ENCODE results near the gene ARNT2. TPM values are rescaled to one million over a fixed set of nuclear protein-coding genes. Genes with fewer than 3 reads are reported as not detected.

ARNT2 gene
- total and polyA plus RNA-seq, 2 donors (not counting 1 experiment from before 2014, with no cell fraction given) = 15.5 to 61.2 TPM

- Histone ChIP-seq H3K27me3 (ENCODE audit: control insufficient read depth, insufficient read depth, low read length) (peaks cover 2% of the 10 kb centered on the region), H4K20me1 (ENCODE audit: control insufficient read depth, extremely low read depth, insufficient read depth, low read length) (no peaks in the 10 kb centered on the region), H3K9ac (ENCODE audit: insufficient read depth, low read length) (no peak overlapping the region), H2AFZ (ENCODE audit: low read length) (no peak overlapping the region), H3K4me1 (ENCODE audit: control insufficient read depth, extremely low read depth, insufficient read depth, low read length) (no peaks in the 10 kb centered on the region), H3K9me3 (ENCODE audit: control insufficient read depth, insufficient read depth, low read depth, low read length) (no peaks in the 10 kb centered on the region), H3K36me3 (ENCODE audit: control insufficient read depth, insufficient read depth, low read length) (no peaks in the 10 kb centered on the region), H3K79me2 (ENCODE audit: control insufficient read depth, insufficient read depth, low read length) (no peaks in the 10 kb centered on the region), H3K4me2 (ENCODE audit: extremely low read depth, insufficient read depth, low read length) (no peak overlapping the region), H3K27ac (ENCODE audit: insufficient read depth, low read length) (no peak overlapping the region), H3K4me3 (replicated peaks in 1 of 4; ENCODE audit: control extremely low read depth in 1 of 4, insufficient read depth in 1 of 4, low read depth in 3 of 4, low read length in 4 of 4) (no peak overlapping the region)
- no peak for DNase-seq (ENCODE audit: low read depth in 2 of 2)
- TF ChIP-seq EZH2 (IDR thresholded peaks at IDR 0.05; ENCODE audit: low read length, missing control alignments) (no peak), CTCF (conservative IDR thresholded peaks at IDR 0.05 in 1 of 2, IDR thresholded peaks at IDR 0.05 in 1 of 2; ENCODE audit: low read depth in 1 of 2, low read length in 2 of 2) (no peak)
Observed at GRCh38 chr15:80636675-80637074, 232.5 kb downstream of the ARNT2 start.

- Histone ChIP-seq H3K36me3 (ENCODE audit: control insufficient read depth, insufficient read depth, low read length) (no peaks in the 10 kb centered on the region), H3K4me1 (ENCODE audit: control insufficient read depth, extremely low read depth, insufficient read depth, low read length) (no peaks in the 10 kb centered on the region), H3K4me3 (replicated peaks in 1 of 4; ENCODE audit: control extremely low read depth in 1 of 4, insufficient read depth in 1 of 4, low read depth in 3 of 4, low read length in 4 of 4) (no peak overlapping the region), H4K20me1 (ENCODE audit: control insufficient read depth, extremely low read depth, insufficient read depth, low read length) (no peaks in the 10 kb centered on the region), H3K79me2 (ENCODE audit: control insufficient read depth, insufficient read depth, low read length) (no peaks in the 10 kb centered on the region), H3K27ac (ENCODE audit: insufficient read depth, low read length) (no peak overlapping the region), H3K27me3 (ENCODE audit: control insufficient read depth, insufficient read depth, low read length) (peaks cover 2% of the 10 kb centered on the region), H2AFZ (ENCODE audit: low read length) (no peak overlapping the region), H3K4me2 (ENCODE audit: extremely low read depth, insufficient read depth, low read length) (no peak overlapping the region), H3K9ac (ENCODE audit: insufficient read depth, low read length) (no peak overlapping the region), H3K9me3 (ENCODE audit: control insufficient read depth, insufficient read depth, low read depth, low read length) (no peaks in the 10 kb centered on the region)
- no peak for DNase-seq (ENCODE audit: low read depth in 2 of 2)
- TF ChIP-seq CTCF (conservative IDR thresholded peaks at IDR 0.05 in 1 of 2, IDR thresholded peaks at IDR 0.05 in 1 of 2; ENCODE audit: low read depth in 1 of 2, low read length in 2 of 2) (no peak), EZH2 (IDR thresholded peaks at IDR 0.05; ENCODE audit: low read length, missing control alignments) (no peak)
Observed at GRCh38 chr15:80637747-80638146, 233.6 kb downstream of the ARNT2 start.

GRCh38 chr15:80638553-80639167 is 234.5 kb downstream of the ARNT2 start:
- no peaks in the 10 kb centered on the region for H3K4me1 ChIP-seq (ENCODE audit: control insufficient read depth, extremely low read depth, insufficient read depth, low read length)
- H3K36me3 ChIP-seq (ENCODE audit: control insufficient read depth, insufficient read depth, low read length) = no peaks in the 10 kb centered on the region
- no peak overlapping the region for H3K4me2 ChIP-seq (ENCODE audit: extremely low read depth, insufficient read depth, low read length)
- TF ChIP-seq CTCF (conservative IDR thresholded peaks at IDR 0.05 in 1 of 2, IDR thresholded peaks at IDR 0.05 in 1 of 2; ENCODE audit: low read depth in 1 of 2, low read length in 2 of 2) (no peak), EZH2 (IDR thresholded peaks at IDR 0.05; ENCODE audit: low read length, missing control alignments) (no peak)
- H3K27ac ChIP-seq (ENCODE audit: insufficient read depth, low read length) = no peak overlapping the region
- peaks cover 2% of the 10 kb centered on the region for H3K27me3 ChIP-seq (ENCODE audit: control insufficient read depth, insufficient read depth, low read length)
- no peak for DNase-seq (ENCODE audit: low read depth in 2 of 2)
- no peak overlapping the region for H3K4me3 ChIP-seq (replicated peaks in 1 of 4; ENCODE audit: control extremely low read depth in 1 of 4, insufficient read depth in 1 of 4, low read depth in 3 of 4, low read length in 4 of 4)
- H4K20me1 ChIP-seq (ENCODE audit: control insufficient read depth, extremely low read depth, insufficient read depth, low read length) = no peaks in the 10 kb centered on the region
- no peaks in the 10 kb centered on the region for H3K79me2 ChIP-seq (ENCODE audit: control insufficient read depth, insufficient read depth, low read length)
- H3K9ac ChIP-seq (ENCODE audit: insufficient read depth, low read length) = no peak overlapping the region
- H2AFZ ChIP-seq (ENCODE audit: low read length) = no peak overlapping the region
- no peaks in the 10 kb centered on the region for H3K9me3 ChIP-seq (ENCODE audit: control insufficient read depth, insufficient read depth, low read depth, low read length)
